Measurements from ENCODE around the gene GNG8. TPM values are rescaled to one million over a fixed set of nuclear protein-coding genes. Genes with fewer than 3 reads are reported as not detected.

GNG8 gene
- total RNA-seq, 1 experiment from 2014 or later, result not detected

- no peak for TF ChIP-seq CTCF (IDR thresholded peaks at IDR 0.05; ENCODE audit: unreplicated experiment)
- intact Hi-C loops (cut with micrococcal nuclease), result no loop called here
- CTCF ChIA-PET, result interaction anchor here (1.3 to 2.6 kb wide), 2 partner anchors 14 to 59 kb away, joined by 7 to 14 read pairs; no protein-coding TSS in a partner anchor
- DNase-seq (ENCODE audit: unreplicated experiment), result no peak
- Mint-ChIP-seq H3K4me3 (ENCODE audit: unreplicated experiment) (peak overlapping the region; percentile 96), H3K27ac (ENCODE audit: low read depth, unreplicated experiment) (peak overlapping the region; percentile 100), H3K27me3 (ENCODE audit: insufficient read depth, unreplicated experiment) (no peaks in the 10 kb centered on the region), H3K9me3 (ENCODE audit: unreplicated experiment) (no peaks in the 10 kb centered on the region), H3K36me3 (ENCODE audit: insufficient read depth, unreplicated experiment) (peaks cover 42% of the 10 kb centered on the region), H3K4me1 (ENCODE audit: insufficient read depth, unreplicated experiment) (peaks cover 4% of the 10 kb centered on the region)
- no TSS peak for BruUV-seq (replicated peaks)
- POLR2A ChIA-PET, result interaction anchor here (0.7 to 3.5 kb wide), 4 partner anchors 8 to 248 kb away, joined by 3 to 40 read pairs (median 23); partner anchors contain the start of genes AP2S1, DACT3 and PRKD2
Measured at GRCh38 chr19:46603195-46603637, 32.8 kb downstream of the GNG8 start.

DNA sequence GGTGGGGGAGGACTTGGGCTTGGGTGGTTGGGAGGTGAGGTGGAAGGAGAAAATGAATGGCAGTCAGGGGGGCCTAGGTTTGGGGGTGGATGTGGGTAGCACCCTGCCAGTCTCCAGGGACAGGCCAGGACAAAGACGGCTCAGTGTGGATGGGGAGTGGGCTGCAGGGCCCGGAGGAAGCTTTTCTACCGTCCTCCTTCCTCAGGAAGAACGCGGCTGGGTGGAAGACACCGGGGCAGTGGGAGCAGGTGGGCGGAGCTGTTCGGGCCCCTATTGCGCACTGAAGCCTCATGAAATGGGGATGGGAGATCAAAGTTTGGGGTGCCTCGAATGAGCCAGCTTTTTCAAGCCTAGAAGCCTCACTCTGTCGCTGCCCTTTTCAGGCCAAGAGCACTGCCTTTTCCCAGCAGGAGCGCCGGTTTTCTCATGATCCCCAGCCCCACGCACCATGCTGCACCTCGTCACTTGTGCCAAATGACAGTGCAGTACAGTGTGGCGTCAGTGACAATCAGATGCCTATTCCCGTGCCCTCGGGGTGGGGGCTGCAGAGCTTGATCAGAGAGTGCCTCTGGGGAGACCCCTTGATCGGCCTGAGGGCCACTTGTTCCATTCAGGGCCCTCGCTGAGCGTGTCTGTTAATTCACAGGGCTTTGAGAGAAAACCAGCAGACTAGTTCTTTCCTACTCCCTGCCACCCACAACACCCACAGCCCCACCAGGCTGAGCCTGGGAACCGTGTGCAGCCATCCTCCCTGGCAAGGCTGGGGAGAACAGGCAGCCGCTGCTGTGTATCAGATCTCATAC is 33.4 kb downstream of the GNG8 start:
- Mint-ChIP-seq H3K36me3 (ENCODE audit: insufficient read depth, unreplicated experiment) (peaks cover 35% of the 10 kb centered on the region), H3K4me1 (ENCODE audit: insufficient read depth, unreplicated experiment) (peaks cover 4% of the 10 kb centered on the region), H3K4me3 (ENCODE audit: unreplicated experiment) (peak overlapping the region; percentile 96), H3K9me3 (ENCODE audit: unreplicated experiment) (no peaks in the 10 kb centered on the region), H3K27ac (ENCODE audit: low read depth, unreplicated experiment) (peak overlapping the region; percentile 100), H3K27me3 (ENCODE audit: insufficient read depth, unreplicated experiment) (no peaks in the 10 kb centered on the region)
- ChIA-PET CTCF (interaction anchor here (1.0 to 2.6 kb wide), 5 partner anchors 11 to 89 kb away, joined by 4 to 14 read pairs (median 7); no protein-coding TSS in a partner anchor), POLR2A (interaction anchor here (0.6 to 3.5 kb wide), 11 partner anchors 9 to 1157 kb away, joined by 3 to 40 read pairs (median 3); partner anchors contain the start of genes DACT3, PRKD2, SLC1A5 and ZC3H4)
- no peak for TF ChIP-seq CTCF (IDR thresholded peaks at IDR 0.05; ENCODE audit: unreplicated experiment)
- intact Hi-C loops (cut with micrococcal nuclease), result no loop called here
- DNase-seq (ENCODE audit: unreplicated experiment), result no peak
- no TSS peak for BruUV-seq (replicated peaks)

GRCh38 chr19:46601318-46602224 is 34.4 kb downstream of the GNG8 start, which contains the start of gene CALM3:
Gene CALM3 (plus strand): TSS chr19:46601330. CDS start chr19:46601435, 105 bp downstream.
- no peaks in the 10 kb centered on the region for H3K27me3 Mint-ChIP-seq (ENCODE audit: insufficient read depth, unreplicated experiment)
- H3K4me1 Mint-ChIP-seq (ENCODE audit: insufficient read depth, unreplicated experiment), result peaks cover 4% of the 10 kb centered on the region
- BruUV-seq (replicated peaks), result TSS peak; percentile 75
- peak within 1 kb of the TSS; percentile 96 for H3K4me3 Mint-ChIP-seq (ENCODE audit: unreplicated experiment)
- DNase-seq (ENCODE audit: unreplicated experiment), result no peak
- no peaks in the 10 kb centered on the region for H3K9me3 Mint-ChIP-seq (ENCODE audit: unreplicated experiment)
- POLR2A ChIA-PET, result interaction anchor here (0.5 to 3.5 kb wide), 25 partner anchors 8 to 1156 kb away, joined by 3 to 40 read pairs (median 5); partner anchors contain the start of genes DACT3, PRKD2, SLC1A5 and ZC3H4
- intact Hi-C loops (cut with micrococcal nuclease), result loop anchor here (2.0 kb wide), 1 partner anchor 71 kb away; no protein-coding TSS in a partner anchor
- no peak for TF ChIP-seq CTCF (IDR thresholded peaks at IDR 0.05; ENCODE audit: unreplicated experiment)
- H3K27ac Mint-ChIP-seq (ENCODE audit: low read depth, unreplicated experiment), result peak within 1 kb of the TSS; percentile 100
- H3K36me3 Mint-ChIP-seq (ENCODE audit: insufficient read depth, unreplicated experiment), result peaks cover 25% of the 10 kb centered on the region
- CTCF ChIA-PET, result interaction anchor here (0.6 to 2.6 kb wide), 10 partner anchors 12 to 199 kb away, joined by 3 to 14 read pairs (median 4); no protein-coding TSS in a partner anchor

Measured in MCF 10A (cell line).